Karpas-422 (cell line): ENCODE data around the gene RNF220. TPM values are rescaled to one million over a fixed set of nuclear protein-coding genes. Genes with fewer than 3 reads are reported as not detected.
"Not testable (repeated sequence)": the region's sequence is repeated elsewhere in the genome, so short reads cannot be mapped to it uniquely, and the experiment has no call there.

Experiments
- DNase-seq: peaks from one replicate; pipeline ENCODE4 v3.0.0-alpha.2; 2015
- H2AFZ ChIP-seq: fragments of 200-600 bp; sonication (generic); 2 replicates; pipeline ENCODE4 v1.6.1; 2014; ENCODE audit warnings: antibody characterized with exemption, low read length, mixed read lengths
- H3K27ac ChIP-seq: fragments of 200-600 bp; sonication (generic); 2 replicates; pipeline ENCODE4 v1.5.1; 2014; ENCODE audit warnings: mild to moderate bottlenecking, low read length, moderate library complexity
- H3K27me3 ChIP-seq: fragments of 200-600 bp; sonication (generic); 2 replicates; pipeline ENCODE4 v1.6.1; 2014; ENCODE audit warnings: low read length, mixed read lengths
- H3K36me3 ChIP-seq: fragments of 200-600 bp; sonication (generic); 2 replicates; pipeline ENCODE4 v1.6.1; 2014; ENCODE audit warnings: low read length, mixed read lengths; ENCODE audit not compliant: insufficient read depth
- H3K4me1 ChIP-seq: fragments of 200-600 bp; sonication (generic); 2 replicates; pipeline ENCODE4 v1.6.1; 2014; ENCODE audit warnings: mild to moderate bottlenecking, low read length, mixed read lengths
- H3K4me2 ChIP-seq: fragments of 200-600 bp; sonication (generic); 2 replicates; pipeline ENCODE4 v1.6.1; 2014; ENCODE audit warnings: low read length, low read depth, mild to moderate bottlenecking; ENCODE audit not compliant: poor library complexity, severe bottlenecking
- H3K4me3 ChIP-seq: fragments of 200-600 bp; sonication (generic); 2 replicates; pipeline ENCODE4 v1.5.1; 2014; ENCODE audit warnings: mild to moderate bottlenecking, antibody characterized with exemption, low read length, mixed read lengths
- H3K79me2 ChIP-seq: fragments of 200-600 bp; sonication (generic); 2 replicates; pipeline ENCODE4 v1.6.1; 2014; ENCODE audit warnings: mild to moderate bottlenecking, low read length, mixed read lengths
- H3K9ac ChIP-seq: fragments of 200-600 bp; sonication (generic); 2 replicates; pipeline ENCODE4 v1.6.0; 2014; ENCODE audit warnings: low read length
- H3K9me2 ChIP-seq: fragments of 200-600 bp; sonication (generic), shearing (Covaris generic); replicated peaks from 2 replicates; pipeline ENCODE4 v1.6.0; 2014; ENCODE audit warnings: mild to moderate bottlenecking, low read length, moderate library complexity; ENCODE audit not compliant: insufficient read depth
- H3K9me3 ChIP-seq: fragments of 300-700, 200-600 bp; sonication (generic); 2 replicates; pipeline ENCODE4 v1.6.1; 2014; ENCODE audit warnings: low read length, mixed read lengths
- H4K20me1 ChIP-seq: fragments of 200-600 bp; sonication (generic); 2 replicates; pipeline ENCODE4 v1.6.1; 2014; ENCODE audit warnings: mild to moderate bottlenecking, antibody characterized with exemption, low read length, low read depth; ENCODE audit not compliant: insufficient read depth
- total RNA-seq: library from RNA; depleted of rRNA; stranded (reverse); fragments of >200 nt; shearing (Covaris generic); gene quantifications from 2 replicates; pipeline ENCODE4 v1.2.3, GENCODE V29; 2014; ENCODE audit warnings: low replicate concordance

RNF220 gene
- total RNA-seq, 1 experiment from 2014 or later, result 73.6 TPM

DNA sequence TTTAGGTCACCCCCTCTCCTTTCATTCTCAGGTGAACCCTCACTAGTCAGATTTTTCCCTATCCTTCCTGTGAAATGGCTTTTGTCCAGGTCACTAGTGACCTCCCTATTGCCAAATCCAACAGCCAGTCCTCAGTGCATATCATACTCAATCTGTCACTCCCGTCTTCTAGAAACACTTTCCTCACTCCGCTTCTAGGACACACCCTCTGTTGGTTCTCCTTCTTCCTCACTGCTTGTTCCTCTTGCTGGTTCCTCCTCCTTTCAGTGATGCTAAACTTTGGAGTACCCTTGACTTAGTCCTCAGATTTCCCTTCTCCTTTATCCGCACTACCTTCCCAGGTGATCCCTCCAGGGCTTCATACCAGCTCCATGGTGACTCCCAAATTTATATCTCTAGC, 94.3 kb downstream of the RNF220 start:
- no peak overlapping the region for H3K4me2 ChIP-seq
- H2AFZ ChIP-seq, result no peak overlapping the region
- H3K4me1 ChIP-seq, result no peaks in the 10 kb centered on the region

DNA sequence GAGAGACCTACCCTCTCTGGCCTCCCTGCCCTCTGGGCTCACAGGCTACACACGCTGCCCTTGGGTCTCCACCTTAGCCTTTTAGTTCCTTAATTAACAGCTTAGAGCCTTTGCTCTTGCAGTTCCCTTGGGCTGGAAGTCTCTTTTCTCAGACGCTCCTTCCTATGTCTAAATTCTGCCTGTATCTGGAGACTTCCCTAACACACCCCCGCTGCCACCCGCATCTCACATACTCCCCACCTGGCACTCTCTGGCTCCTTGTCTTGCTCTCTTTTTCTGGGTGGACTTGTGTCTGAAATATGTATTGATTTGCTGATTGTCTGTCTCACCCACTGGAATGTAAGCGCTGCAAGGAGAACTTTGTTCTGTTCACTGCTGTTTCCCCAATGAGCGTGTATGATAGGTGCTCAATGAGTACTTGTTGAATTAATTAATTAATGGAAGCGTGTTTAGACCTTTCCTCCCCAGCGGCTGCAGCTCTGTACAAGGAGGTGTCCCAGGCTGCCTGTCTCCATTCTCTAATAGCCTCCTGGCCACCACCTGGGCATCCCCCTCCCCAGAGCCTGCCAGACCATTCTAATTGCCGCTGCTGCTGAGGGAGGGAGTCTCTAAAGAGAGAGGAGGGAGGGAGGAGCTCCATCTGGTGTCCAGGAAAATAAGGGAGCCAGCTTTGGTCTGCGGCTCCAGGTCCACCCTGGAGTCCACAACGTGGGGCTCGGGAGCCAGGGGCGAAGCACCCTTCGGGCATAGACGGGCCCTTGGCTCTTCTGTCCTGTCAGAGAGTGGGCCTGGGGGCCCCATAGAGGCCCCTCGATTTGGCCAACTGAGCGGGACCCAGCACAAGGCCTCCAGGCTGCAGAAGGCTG, 95.4 kb downstream of the RNF220 start:
- Histone ChIP-seq H3K36me3 (no peaks in the 10 kb centered on the region), H3K9me2 (no peaks in the 10 kb centered on the region), H3K27me3 (no peaks in the 10 kb centered on the region), H3K4me3 (no peak overlapping the region), H3K9me3 (no peaks in the 10 kb centered on the region), H3K4me2 (no peak overlapping the region), H3K27ac (no peak overlapping the region), H3K79me2 (no peaks in the 10 kb centered on the region), H4K20me1 (no peaks in the 10 kb centered on the region), H3K9ac (no peak overlapping the region), H2AFZ (no peak overlapping the region), H3K4me1 (no peaks in the 10 kb centered on the region)
- DNase-seq, result no peak

More for the DNA sequence above, 94.3 kb downstream of the RNF220 start:
- Histone ChIP-seq H3K27ac (no peak overlapping the region), H3K9me3 (no peaks in the 10 kb centered on the region), H4K20me1 (no peaks in the 10 kb centered on the region), H3K9me2 (no peaks in the 10 kb centered on the region), H3K27me3 (no peaks in the 10 kb centered on the region), H3K9ac (no peak overlapping the region), H3K4me3 (no peak overlapping the region), H3K79me2 (no peaks in the 10 kb centered on the region), H3K36me3 (no peaks in the 10 kb centered on the region)
- DNase-seq, result no peak

GRCh38 chr1:44501047-44501890, 96.2 kb downstream of the RNF220 start:
- Histone ChIP-seq H3K27me3 (no peaks in the 10 kb centered on the region), H3K4me2 (no peak overlapping the region), H4K20me1 (no peaks in the 10 kb centered on the region), H3K9me2 (no peaks in the 10 kb centered on the region), H3K4me1 (no peaks in the 10 kb centered on the region), H3K79me2 (no peaks in the 10 kb centered on the region), H3K4me3 (no peak overlapping the region), H3K36me3 (no peaks in the 10 kb centered on the region), H3K9ac (no peak overlapping the region), H2AFZ (no peak overlapping the region), H3K27ac (no peak overlapping the region), H3K9me3 (no peaks in the 10 kb centered on the region)
- DNase-seq, result no peak

- H3K4me3 ChIP-seq, H2AFZ ChIP-seq, H4K20me1 ChIP-seq, H3K9me3 ChIP-seq, H3K4me2 ChIP-seq, H3K4me1 ChIP-seq, H3K9ac ChIP-seq, H3K27ac ChIP-seq, H3K79me2 ChIP-seq, H3K27me3 ChIP-seq, H3K36me3 ChIP-seq, DNase-seq, H3K9me2 ChIP-seq: not testable (repeated sequence)
These were observed 97.8 kb downstream of the RNF220 start for GRCh38 chr1:44502823-44503222.

DNA sequence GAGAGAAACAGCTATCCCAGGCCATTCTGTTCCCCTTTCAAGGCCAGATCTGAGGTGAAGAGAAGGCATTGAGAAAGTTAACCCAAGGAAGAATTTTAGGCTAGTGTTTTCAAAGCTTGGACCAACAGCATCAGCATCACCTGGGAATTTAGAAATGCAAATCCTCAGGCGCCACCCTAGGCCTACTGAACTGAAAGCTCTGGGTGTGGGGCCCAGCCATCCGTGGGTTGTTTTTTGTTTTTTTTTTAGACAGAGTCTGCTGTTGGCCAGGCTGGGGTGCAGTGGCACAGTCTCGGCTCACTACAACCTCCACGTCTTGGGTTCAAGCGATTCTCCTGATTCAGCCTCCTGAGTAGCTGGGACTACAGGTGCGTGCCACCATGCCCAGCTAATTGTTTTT, 98.6 kb downstream of the RNF220 start:
- Histone ChIP-seq H3K9me2 (no peaks in the 10 kb centered on the region), H3K27me3 (no peaks in the 10 kb centered on the region), H2AFZ (no peak overlapping the region), H3K4me3 (no peak overlapping the region), H3K36me3 (no peaks in the 10 kb centered on the region), H3K4me2 (no peak overlapping the region), H3K79me2 (no peaks in the 10 kb centered on the region), H3K4me1 (no peaks in the 10 kb centered on the region), H3K27ac (no peak overlapping the region), H3K9ac (no peak overlapping the region), H3K9me3 (no peaks in the 10 kb centered on the region), H4K20me1 (no peaks in the 10 kb centered on the region)
- no peak for DNase-seq

DNA sequence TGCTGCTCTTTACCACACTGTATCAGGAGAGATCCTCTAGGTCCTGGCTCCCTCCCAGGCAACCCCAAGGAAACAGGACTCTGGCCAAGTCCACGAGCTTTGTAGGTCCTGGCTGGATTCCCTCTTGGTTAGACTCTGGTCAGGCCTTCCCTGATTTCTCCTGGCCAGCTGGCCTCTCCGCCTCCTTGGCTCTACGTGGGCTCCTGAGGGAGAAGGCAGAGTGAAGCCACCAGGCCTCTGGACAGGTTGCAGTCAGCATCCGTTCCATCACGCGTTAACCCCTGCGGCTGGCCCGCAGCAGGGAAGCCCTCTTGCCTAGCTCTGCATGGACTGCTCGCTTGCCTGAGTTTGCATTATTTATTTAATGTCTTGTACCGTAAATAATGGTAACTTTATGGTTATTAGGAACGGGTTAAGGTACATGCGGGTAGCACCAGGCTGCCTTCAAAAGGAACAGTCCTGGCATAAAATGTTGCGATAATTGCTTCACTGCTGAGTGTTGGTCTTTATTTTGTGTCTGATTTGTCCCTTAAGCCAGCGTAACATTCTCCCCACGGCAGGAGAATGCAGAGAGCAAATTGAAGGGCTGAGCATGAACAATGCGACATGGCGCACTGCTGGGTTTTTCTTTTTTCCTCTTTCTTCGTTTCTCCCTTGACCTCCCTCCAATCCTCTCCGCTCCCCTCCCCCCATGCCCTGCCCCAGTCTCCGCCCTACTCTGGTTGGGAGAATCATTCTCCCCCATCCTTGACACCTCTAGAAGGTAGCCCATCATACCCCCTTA, 100.3 kb downstream of the RNF220 start:
- H3K27ac ChIP-seq, result no peak overlapping the region
- no peak overlapping the region for H3K4me2 ChIP-seq
- H2AFZ ChIP-seq, result no peak overlapping the region
- DNase-seq, result no peak
- H3K9ac ChIP-seq, result no peak overlapping the region
- H3K4me3 ChIP-seq, result no peak overlapping the region
- H3K79me2 ChIP-seq, result no peaks in the 10 kb centered on the region
- H3K27me3 ChIP-seq, result no peaks in the 10 kb centered on the region
- H3K9me3 ChIP-seq, result no peaks in the 10 kb centered on the region
- H4K20me1 ChIP-seq, result no peaks in the 10 kb centered on the region
- H3K36me3 ChIP-seq, result no peaks in the 10 kb centered on the region
- H3K4me1 ChIP-seq, result no peaks in the 10 kb centered on the region
- no peaks in the 10 kb centered on the region for H3K9me2 ChIP-seq

DNA sequence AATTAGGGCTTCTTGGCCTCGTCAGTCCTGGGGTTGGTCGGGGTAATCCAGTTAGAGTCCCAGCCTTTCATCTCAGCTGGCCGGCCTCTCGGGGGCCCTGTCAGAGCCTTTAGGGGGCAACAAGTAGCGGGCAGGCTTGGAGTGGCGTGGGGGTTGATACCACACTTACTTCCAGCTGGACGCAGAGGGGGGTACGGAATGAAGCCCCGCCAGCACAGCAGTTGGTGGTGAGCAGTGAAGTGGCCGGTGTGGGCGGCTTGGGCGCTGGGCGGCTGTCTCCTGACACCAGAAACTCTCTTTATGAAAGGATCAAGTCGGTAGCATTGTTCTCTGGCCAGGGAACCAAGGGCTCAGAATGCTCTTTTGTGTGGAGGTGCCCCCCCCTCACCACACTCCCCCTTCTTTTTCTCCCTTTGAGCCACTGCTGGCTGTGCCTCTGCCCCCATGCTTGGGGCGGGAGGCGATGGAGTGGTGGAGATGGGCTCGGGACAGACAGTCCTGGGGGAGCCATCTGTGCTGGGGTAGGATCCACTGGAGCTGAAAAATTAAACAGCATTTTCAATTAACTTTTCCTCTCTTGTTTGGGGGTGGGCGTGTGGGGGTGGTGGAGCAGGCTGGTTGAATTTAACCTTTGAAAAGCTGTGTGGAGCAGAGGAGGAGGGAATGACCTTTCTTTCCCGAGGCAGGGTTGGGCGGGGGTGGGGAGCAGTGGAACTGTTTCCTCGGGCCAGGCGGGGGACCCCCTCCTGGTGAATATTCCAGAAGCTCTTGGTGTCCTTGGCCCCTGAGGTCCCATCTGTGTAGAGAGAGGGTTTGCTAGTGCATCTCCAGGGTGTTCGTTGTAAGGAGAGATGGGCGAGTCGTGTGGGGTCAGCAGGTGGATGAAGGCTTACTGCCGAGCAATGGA, 102.7 kb downstream of the RNF220 start:
- H4K20me1 ChIP-seq, result no peaks in the 10 kb centered on the region
- H3K79me2 ChIP-seq, result no peaks in the 10 kb centered on the region
- H3K4me1 ChIP-seq, result no peaks in the 10 kb centered on the region
- no peaks in the 10 kb centered on the region for H3K9me2 ChIP-seq
- H3K27ac ChIP-seq, result no peak overlapping the region
- no peak overlapping the region for H2AFZ ChIP-seq
- no peak overlapping the region for H3K4me2 ChIP-seq
- no peak overlapping the region for H3K4me3 ChIP-seq
- no peak overlapping the region for H3K9ac ChIP-seq
- H3K9me3 ChIP-seq, result no peaks in the 10 kb centered on the region
- H3K27me3 ChIP-seq, result no peaks in the 10 kb centered on the region
- no peaks in the 10 kb centered on the region for H3K36me3 ChIP-seq
- no peak for DNase-seq
